DMS114 treated with DMSO at 0.1 percent for 48 hours (cell line): ENCODE data around the gene ZNHIT1.

Experiments
- DNase-seq: peaks from one replicate; lab custom pipeline; 2025; ENCODE audit not compliant: unreplicated experiment; lab: John Stamatoyannopoulos, UW

Gene ZNHIT1

GRCh38 chr7:101217388-101218235 lies at the start of gene ZNHIT1, which contains the start of gene PLOD3:
TSS of gene ZNHIT1 (plus strand) at chr7:101218165. CDS start at chr7:101218196, 31 bp downstream.
TSS of gene PLOD3 (minus strand) at chr7:101217581. CDS start at chr7:101217274, 307 bp downstream.
- DNase-seq: peak; percentile 95

- DNase-seq: no peak
Measured at GRCh38 chr7:101168412-101169049, 49.4 kb upstream of the ZNHIT1 start.

- no peak for DNase-seq
Measured at GRCh38 chr7:101169110-101169837, 48.7 kb upstream of the ZNHIT1 start.

GRCh38 chr7:101169838-101170551 lies 48.0 kb upstream of the ZNHIT1 start:
- DNase-seq: peak; percentile 58

- DNase-seq: no peak
Measured at GRCh38 chr7:101170617-101171441, 47.1 kb upstream of the ZNHIT1 start.

GRCh38 chr7:101171442-101171837 lies 46.5 kb upstream of the ZNHIT1 start:
- no peak for DNase-seq

- no peak for DNase-seq
Measured at GRCh38 chr7:101172005-101172853, 45.7 kb upstream of the ZNHIT1 start.

GRCh38 chr7:101172854-101173751 lies 44.9 kb upstream of the ZNHIT1 start:
- no peak for DNase-seq

- DNase-seq: no peak
Measured at GRCh38 chr7:101173752-101174244, 44.2 kb upstream of the ZNHIT1 start.

GRCh38 chr7:101174322-101174854 lies 43.6 kb upstream of the ZNHIT1 start:
- DNase-seq: no peak

GRCh38 chr7:101175664-101176063 lies 42.3 kb upstream of the ZNHIT1 start:
- DNase-seq: no peak

GRCh38 chr7:101177644-101178043 lies 40.3 kb upstream of the ZNHIT1 start:
- no peak for DNase-seq

- DNase-seq: no peak
Measured at GRCh38 chr7:101179117-101179516, 38.8 kb upstream of the ZNHIT1 start.

GRCh38 chr7:101179713-101180112 lies 38.3 kb upstream of the ZNHIT1 start:
- no peak for DNase-seq

GRCh38 chr7:101180130-101180755 lies 37.7 kb upstream of the ZNHIT1 start, which contains the start of gene NAT16:
TSS of gene NAT16 (minus strand) at chr7:101180293. CDS start at chr7:101174807, 5,486 bp downstream.
- DNase-seq: no peak

GRCh38 chr7:101185258-101185839 lies 32.6 kb upstream of the ZNHIT1 start:
- DNase-seq: no peak

- DNase-seq: no peak
Measured at GRCh38 chr7:101186194-101186593, 31.8 kb upstream of the ZNHIT1 start.
